ENCODE measurements around the gene CRAMP1.

Gene CRAMP1

DNA sequence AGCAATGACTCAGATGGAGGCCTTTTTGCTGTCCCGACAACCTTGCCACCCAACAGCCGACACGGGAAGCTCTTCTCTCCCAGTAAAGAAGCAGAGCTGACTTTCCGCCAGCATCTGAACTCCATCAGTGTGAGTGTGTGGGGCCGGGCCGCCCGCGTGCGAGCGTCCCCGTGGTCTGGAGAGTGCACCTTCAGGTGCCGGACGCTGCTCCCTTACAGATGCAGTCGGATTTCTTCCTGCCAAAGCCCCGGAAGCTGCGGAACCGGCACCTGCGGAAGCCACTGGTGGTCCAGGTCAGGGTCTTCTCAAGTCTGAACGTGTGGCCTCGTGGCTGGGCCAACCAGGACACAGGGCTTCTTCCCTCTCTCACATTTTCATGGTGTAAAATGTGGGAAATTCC is 50.4 kb downstream of the CRAMP1 start:
- no peaks in the 10 kb centered on the region for H3F3A ChIP-seq (ENCODE audit: insufficient read depth, low read length)
- no peak for DNase-seq
- H2AFZ ChIP-seq (ENCODE audit: low read length): no peak overlapping the region
- no peak overlapping the region for H3K9ac ChIP-seq (ENCODE audit: low read length)
- H3K9me3 ChIP-seq (replicated peaks; ENCODE audit: insufficient read depth, low read length): no peaks in the 10 kb centered on the region
- no peak overlapping the region for H3K4me2 ChIP-seq (ENCODE audit: low read depth, low read length)
- H3K36me3 ChIP-seq (replicated peaks; ENCODE audit: insufficient read depth, low read length): no peaks in the 10 kb centered on the region
- H3K27ac ChIP-seq (ENCODE audit: low read length): no peak overlapping the region
- no peak overlapping the region for H3K4me3 ChIP-seq (ENCODE audit: low read length)
- TF ChIP-seq, protein P1, sequence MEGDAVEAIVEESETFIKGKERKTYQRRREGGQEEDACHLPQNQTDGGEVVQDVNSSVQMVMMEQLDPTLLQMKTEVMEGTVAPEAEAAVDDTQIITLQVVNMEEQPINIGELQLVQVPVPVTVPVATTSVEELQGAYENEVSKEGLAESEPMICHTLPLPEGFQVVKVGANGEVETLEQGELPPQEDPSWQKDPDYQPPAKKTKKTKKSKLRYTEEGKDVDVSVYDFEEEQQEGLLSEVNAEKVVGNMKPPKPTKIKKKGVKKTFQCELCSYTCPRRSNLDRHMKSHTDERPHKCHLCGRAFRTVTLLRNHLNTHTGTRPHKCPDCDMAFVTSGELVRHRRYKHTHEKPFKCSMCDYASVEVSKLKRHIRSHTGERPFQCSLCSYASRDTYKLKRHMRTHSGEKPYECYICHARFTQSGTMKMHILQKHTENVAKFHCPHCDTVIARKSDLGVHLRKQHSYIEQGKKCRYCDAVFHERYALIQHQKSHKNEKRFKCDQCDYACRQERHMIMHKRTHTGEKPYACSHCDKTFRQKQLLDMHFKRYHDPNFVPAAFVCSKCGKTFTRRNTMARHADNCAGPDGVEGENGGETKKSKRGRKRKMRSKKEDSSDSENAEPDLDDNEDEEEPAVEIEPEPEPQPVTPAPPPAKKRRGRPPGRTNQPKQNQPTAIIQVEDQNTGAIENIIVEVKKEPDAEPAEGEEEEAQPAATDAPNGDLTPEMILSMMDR (IDR thresholded peaks at IDR 0.05; ENCODE audit: low read length): no peak
- no peak for TF ChIP-seq EZH2 (optimal IDR thresholded peaks at IDR 0.05; ENCODE audit: low read depth, low read length)
- TF ChIP-seq EZH2phosphoT487 (IDR thresholded peaks at IDR 0.05; ENCODE audit: low read length): no peak
- H3K4me1 ChIP-seq (ENCODE audit: low read length): no peaks in the 10 kb centered on the region
- H4K20me1 ChIP-seq (ENCODE audit: insufficient read depth, low read length): no peaks in the 10 kb centered on the region
- H3K79me2 ChIP-seq (ENCODE audit: low read length): no peaks in the 10 kb centered on the region
- H3K27me3 ChIP-seq (replicated peaks; ENCODE audit: insufficient read depth, low read length): no peaks in the 10 kb centered on the region
- no peaks in the 10 kb centered on the region for H3K9me2 ChIP-seq (replicated peaks; ENCODE audit: insufficient read depth, low read length)

DNA sequence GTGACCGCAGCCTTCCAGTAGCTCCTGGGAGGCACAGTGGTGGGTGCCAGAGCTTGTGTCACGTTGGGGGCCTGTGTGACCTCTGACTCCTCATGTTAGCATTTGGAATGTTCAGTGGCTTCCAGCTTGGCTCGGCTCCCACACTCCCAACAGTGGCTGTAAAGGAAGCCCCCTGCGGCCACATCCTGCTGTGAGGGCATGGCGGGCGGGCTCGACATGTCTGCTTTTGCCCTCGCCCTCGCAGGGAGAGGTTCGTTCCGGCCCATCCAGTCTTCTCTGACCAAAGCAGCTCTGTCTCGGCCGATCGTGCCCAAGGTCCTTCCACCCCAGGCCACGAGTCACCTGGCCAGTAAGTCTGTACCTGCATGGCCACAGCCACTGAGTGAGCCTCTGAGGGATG is 53.7 kb downstream of the CRAMP1 start:
- no peaks in the 10 kb centered on the region for H3K9me3 ChIP-seq (replicated peaks; ENCODE audit: insufficient read depth, low read length)
- no peak overlapping the region for H3K4me3 ChIP-seq (ENCODE audit: low read length)
- no peak overlapping the region for H3K9ac ChIP-seq (ENCODE audit: low read length)
- no peak overlapping the region for H3K4me2 ChIP-seq (ENCODE audit: low read depth, low read length)
- no peaks in the 10 kb centered on the region for H3K27me3 ChIP-seq (replicated peaks; ENCODE audit: insufficient read depth, low read length)
- H3K4me1 ChIP-seq (ENCODE audit: low read length): no peaks in the 10 kb centered on the region
- no peaks in the 10 kb centered on the region for H3K79me2 ChIP-seq (ENCODE audit: low read length)
- no peak for DNase-seq
- TF ChIP-seq, protein P1 (IDR thresholded peaks at IDR 0.05; ENCODE audit: low read length): no peak
- TF ChIP-seq EZH2phosphoT487 (IDR thresholded peaks at IDR 0.05; ENCODE audit: low read length): no peak
- TF ChIP-seq EZH2 (optimal IDR thresholded peaks at IDR 0.05; ENCODE audit: low read depth, low read length): no peak
- no peaks in the 10 kb centered on the region for H3F3A ChIP-seq (ENCODE audit: insufficient read depth, low read length)
- H4K20me1 ChIP-seq (ENCODE audit: insufficient read depth, low read length): no peaks in the 10 kb centered on the region
- H2AFZ ChIP-seq (ENCODE audit: low read length): no peak overlapping the region
- H3K9me2 ChIP-seq (replicated peaks; ENCODE audit: insufficient read depth, low read length): no peaks in the 10 kb centered on the region
- H3K36me3 ChIP-seq (replicated peaks; ENCODE audit: insufficient read depth, low read length): no peaks in the 10 kb centered on the region
- H3K27ac ChIP-seq (ENCODE audit: low read length): no peak overlapping the region

DNA sequence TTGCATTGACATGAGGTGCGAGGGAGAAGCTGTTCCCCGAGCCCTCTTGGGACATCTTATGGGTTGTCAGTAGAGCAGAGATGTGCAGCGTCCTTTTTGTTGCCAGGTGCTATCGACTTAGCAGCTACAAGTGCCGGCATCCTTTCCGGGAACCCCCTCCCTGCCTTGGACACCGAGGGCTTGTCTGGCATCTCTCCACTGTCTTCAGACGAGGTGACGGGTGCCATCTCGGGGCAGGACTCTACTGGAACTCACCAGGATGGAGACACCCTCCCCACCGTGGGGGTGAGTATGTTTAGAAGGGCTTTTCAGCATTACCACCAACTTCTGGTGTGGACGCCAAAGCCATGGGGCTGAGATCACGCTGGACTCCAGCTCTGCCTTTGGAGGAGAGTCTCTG is 54.2 kb downstream of the CRAMP1 start:
- TF ChIP-seq, protein P1 (IDR thresholded peaks at IDR 0.05; ENCODE audit: low read length): no peak
- no peak for TF ChIP-seq EZH2 (optimal IDR thresholded peaks at IDR 0.05; ENCODE audit: low read depth, low read length)
- TF ChIP-seq EZH2phosphoT487 (IDR thresholded peaks at IDR 0.05; ENCODE audit: low read length): no peak
- DNase-seq: no peak
- Histone ChIP-seq H3K27me3 (replicated peaks; ENCODE audit: insufficient read depth, low read length) (no peaks in the 10 kb centered on the region), H2AFZ (ENCODE audit: low read length) (no peak overlapping the region), H3K4me2 (ENCODE audit: low read depth, low read length) (no peak overlapping the region), H3K9ac (ENCODE audit: low read length) (no peak overlapping the region), H3K4me1 (ENCODE audit: low read length) (no peaks in the 10 kb centered on the region), H3F3A (ENCODE audit: insufficient read depth, low read length) (no peaks in the 10 kb centered on the region), H3K9me2 (replicated peaks; ENCODE audit: insufficient read depth, low read length) (no peaks in the 10 kb centered on the region), H3K79me2 (ENCODE audit: low read length) (no peaks in the 10 kb centered on the region), H3K36me3 (replicated peaks; ENCODE audit: insufficient read depth, low read length) (no peaks in the 10 kb centered on the region), H3K4me3 (ENCODE audit: low read length) (no peak overlapping the region), H3K9me3 (replicated peaks; ENCODE audit: insufficient read depth, low read length) (no peaks in the 10 kb centered on the region), H4K20me1 (ENCODE audit: insufficient read depth, low read length) (no peaks in the 10 kb centered on the region), H3K27ac (ENCODE audit: low read length) (no peak overlapping the region)
